ENCODE results near the gene ALAS2.
"Not testable (repeated sequence)": the region's sequence is repeated elsewhere in the genome, so short reads cannot be mapped to it uniquely, and the experiment has no call there.

ALAS2 gene

GRCh38 chrX:55005256-55005655 lies 25.5 kb downstream of the ALAS2 start:
- DNase-seq, result no peak

GRCh38 chrX:55004231-55004630 lies 26.5 kb downstream of the ALAS2 start:
- DNase-seq, result no peak

GRCh38 chrX:54999717-55000598 lies 30.8 kb downstream of the ALAS2 start, which contains the start of gene APEX2:
TSS of gene APEX2 (plus strand) at chrX:55000363. CDS start at chrX:55000423, 60 bp downstream.
- peak; percentile 58 to 75 (median 69) for DNase-seq

- no peak for DNase-seq
Observed at GRCh38 chrX:54995621-54996020, 35.2 kb downstream of the ALAS2 start.

- DNase-seq, result no peak
Observed at GRCh38 chrX:54994668-54995351, 36.0 kb downstream of the ALAS2 start.

- no peak for DNase-seq
Observed at GRCh38 chrX:54994099-54994498, 36.7 kb downstream of the ALAS2 start, which contains the start of gene PFKFB1. TSS of gene PFKFB1 (minus strand) at chrX:54994188. CDS start at chrX:54994007, 181 bp downstream.

GRCh38 chrX:54992911-54993622 lies 37.7 kb downstream of the ALAS2 start:
- no peak for DNase-seq

GRCh38 chrX:54991706-54992105 lies 39.1 kb downstream of the ALAS2 start:
- no peak for DNase-seq

GRCh38 chrX:54983306-54983705 lies 47.5 kb downstream of the ALAS2 start:
- not testable (repeated sequence) for DNase-seq

- DNase-seq, result no peak
Observed at GRCh38 chrX:54980334-54980733, 50.4 kb downstream of the ALAS2 start.

- no peak for DNase-seq
Observed at GRCh38 chrX:54979432-54979831, 51.3 kb downstream of the ALAS2 start.

GRCh38 chrX:54978448-54978847 lies 52.3 kb downstream of the ALAS2 start:
- DNase-seq, result no peak

- no peak for DNase-seq
Observed at GRCh38 chrX:54977387-54977786, 53.4 kb downstream of the ALAS2 start.

GRCh38 chrX:54964766-54965497 lies 65.8 kb downstream of the ALAS2 start:
- no peak for DNase-seq

GRCh38 chrX:54961750-54962149 lies 69.0 kb downstream of the ALAS2 start:
- no peak for DNase-seq

Measured in activated CD4-positive, CD25-positive, alpha-beta regulatory T cell (primary cell).